ENCODE data around the gene HOXB5.

DNA sequence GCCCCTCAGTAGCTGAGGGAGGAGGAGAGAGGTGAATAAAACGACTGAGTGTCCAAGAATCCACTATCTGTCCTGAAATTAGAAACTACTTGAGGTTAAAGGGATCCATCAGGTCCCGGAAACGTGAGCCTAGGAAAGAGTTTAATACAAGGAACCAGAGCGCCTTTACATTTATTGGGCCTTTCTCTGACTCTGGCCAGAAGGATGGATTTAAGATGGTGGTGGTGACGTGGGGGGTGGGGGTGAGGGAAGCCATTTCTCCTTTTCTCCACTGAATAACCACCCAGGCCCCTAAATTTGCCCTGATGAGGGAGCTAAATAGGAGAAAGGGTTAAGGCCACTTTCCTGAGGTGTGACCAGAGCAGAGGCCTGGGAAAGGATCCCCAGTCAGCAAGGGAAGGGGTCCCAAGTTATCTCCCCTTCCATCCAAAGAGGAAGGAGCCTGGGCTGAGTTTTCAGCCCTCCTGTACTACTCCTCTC is 33.6 kb upstream of the HOXB5 start:
- TF ChIP-seq RAD21 (IDR thresholded peaks at IDR 0.05; ENCODE audit: low read depth), result no peak
- TF ChIP-seq, protein P1, sequence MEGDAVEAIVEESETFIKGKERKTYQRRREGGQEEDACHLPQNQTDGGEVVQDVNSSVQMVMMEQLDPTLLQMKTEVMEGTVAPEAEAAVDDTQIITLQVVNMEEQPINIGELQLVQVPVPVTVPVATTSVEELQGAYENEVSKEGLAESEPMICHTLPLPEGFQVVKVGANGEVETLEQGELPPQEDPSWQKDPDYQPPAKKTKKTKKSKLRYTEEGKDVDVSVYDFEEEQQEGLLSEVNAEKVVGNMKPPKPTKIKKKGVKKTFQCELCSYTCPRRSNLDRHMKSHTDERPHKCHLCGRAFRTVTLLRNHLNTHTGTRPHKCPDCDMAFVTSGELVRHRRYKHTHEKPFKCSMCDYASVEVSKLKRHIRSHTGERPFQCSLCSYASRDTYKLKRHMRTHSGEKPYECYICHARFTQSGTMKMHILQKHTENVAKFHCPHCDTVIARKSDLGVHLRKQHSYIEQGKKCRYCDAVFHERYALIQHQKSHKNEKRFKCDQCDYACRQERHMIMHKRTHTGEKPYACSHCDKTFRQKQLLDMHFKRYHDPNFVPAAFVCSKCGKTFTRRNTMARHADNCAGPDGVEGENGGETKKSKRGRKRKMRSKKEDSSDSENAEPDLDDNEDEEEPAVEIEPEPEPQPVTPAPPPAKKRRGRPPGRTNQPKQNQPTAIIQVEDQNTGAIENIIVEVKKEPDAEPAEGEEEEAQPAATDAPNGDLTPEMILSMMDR (IDR thresholded peaks at IDR 0.05 in 2 of 3, conservative IDR thresholded peaks at IDR 0.05 in 1 of 3; ENCODE audit: borderline replicate concordance in 1 of 3, insufficient read depth in 1 of 3, low read depth in 2 of 3, low read length in 2 of 3), result no peak
- peak; percentile 38; the same call in 1 of the 2 replicates for TF ChIP-seq POLR2AphosphoS5 (IDR thresholded peaks at IDR 0.05; ENCODE audit: low read depth, low read length)
- no peak for TF ChIP-seq EZH2 (IDR thresholded peaks at IDR 0.05)
- no peak for TF ChIP-seq JUND (IDR thresholded peaks at IDR 0.05)
- no peak for TF ChIP-seq POLR2A (IDR thresholded peaks at IDR 0.05; ENCODE audit: borderline replicate concordance, extremely low read depth, insufficient read depth, insufficient read length)
- no peak for TF ChIP-seq ZNF274 (IDR thresholded peaks at IDR 0.05; ENCODE audit: low read depth, low read length)
- TF ChIP-seq, protein P2, sequence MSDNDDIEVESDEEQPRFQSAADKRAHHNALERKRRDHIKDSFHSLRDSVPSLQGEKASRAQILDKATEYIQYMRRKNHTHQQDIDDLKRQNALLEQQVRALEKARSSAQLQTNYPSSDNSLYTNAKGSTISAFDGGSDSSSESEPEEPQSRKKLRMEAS (IDR thresholded peaks at IDR 0.05), result no peak
- TF ChIP-seq EGR1 (IDR thresholded peaks at IDR 0.05; ENCODE audit: low read depth), result no peak

All from HCT116 (cell line).